ENCODE data around the gene GPR35. TPM values are rescaled to one million over a fixed set of nuclear protein-coding genes. Genes with fewer than 3 reads are reported as not detected.

Gene GPR35
- total and polyA plus RNA-seq, 2 of the 13 experiments (the other 11 are each of a cell fraction or from before 2014, with no cell fraction given): 27.1 to 44.2 TPM

DNA sequence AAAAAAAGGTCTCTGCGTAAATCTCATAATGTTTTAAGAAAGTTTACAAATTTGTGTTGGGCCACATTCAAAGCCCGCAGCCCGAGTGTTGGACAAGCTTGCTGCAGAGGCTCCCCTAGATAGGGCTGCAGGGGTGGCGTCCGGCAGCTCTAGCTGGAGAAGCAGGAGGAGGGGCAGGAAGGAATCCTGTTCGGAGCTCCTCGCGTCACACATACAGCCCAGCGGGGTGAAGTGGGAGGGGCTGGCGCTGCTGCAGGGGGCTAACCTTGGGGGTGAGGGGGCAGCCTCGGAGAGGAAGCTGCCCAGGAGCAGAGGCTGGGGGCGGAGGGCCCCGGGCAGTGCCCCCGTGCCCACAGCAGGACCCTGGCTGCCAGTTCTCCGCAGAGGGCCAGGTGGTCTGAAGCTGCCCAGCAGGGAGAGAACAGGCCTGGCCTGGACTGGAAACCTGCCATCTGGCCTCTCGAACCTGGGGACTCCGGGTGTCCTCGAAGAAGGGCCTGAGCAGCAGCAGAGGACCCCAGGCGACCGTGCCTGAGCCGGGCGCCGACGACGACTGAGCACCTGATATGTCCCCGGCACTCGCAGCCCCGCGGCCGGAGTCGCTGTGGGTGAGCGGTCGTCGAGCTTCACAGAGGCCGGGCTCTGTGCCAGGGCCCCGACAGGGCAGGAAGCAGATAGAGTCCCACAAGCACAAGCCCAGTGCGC lies 2.6 kb upstream of the GPR35 start:
- FAIRE-seq: no peak

DNA sequence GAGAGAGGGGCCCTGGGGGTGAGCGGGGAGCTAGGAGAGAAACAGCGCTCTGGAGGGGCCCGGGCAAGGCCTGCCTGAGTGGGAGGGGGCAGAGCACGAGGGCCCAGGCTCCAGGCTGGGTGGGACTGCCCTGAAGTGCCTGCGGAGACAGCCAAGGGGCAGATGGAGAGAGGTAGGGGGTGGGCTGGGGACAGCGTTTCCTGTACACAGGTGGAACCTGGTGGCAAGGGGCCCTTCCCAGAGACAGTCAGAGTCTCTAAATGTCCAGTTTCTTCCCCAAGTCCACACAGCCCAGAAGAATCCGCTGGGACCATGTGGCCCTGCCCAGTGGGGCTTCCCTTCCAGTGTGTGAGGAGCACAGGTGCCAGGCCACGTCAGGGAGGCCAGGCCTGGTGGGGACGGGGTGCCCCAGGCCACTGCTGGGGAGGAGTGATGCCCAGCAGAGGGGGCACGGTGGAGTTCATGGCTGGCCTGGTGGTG lies 1.7 kb upstream of the GPR35 start:
- Histone ChIP-seq H3K27me3 (ENCODE audit: control insufficient read depth in 1 of 2, insufficient read depth in 2 of 2, low read length in 2 of 2) (no peaks in the 10 kb centered on the region; a peak in 1 of 5 replicates), H3K9me3 (ENCODE audit: low read length) (no peaks in the 10 kb centered on the region), H3K9ac (ENCODE audit: insufficient read depth, low read depth, low read length) (no peak overlapping the region), H3K27ac (ENCODE audit: extremely low read length, insufficient read depth, low read length) (no peak overlapping the region), H3K36me3 (replicated peaks in 1 of 2; ENCODE audit: control insufficient read depth in 1 of 2, insufficient read depth in 2 of 2, low read length in 2 of 2) (peaks cover 11 to 19% of the 10 kb centered on the region in 2 experiments), H3K4me3 (replicated peaks in 1 of 3; ENCODE audit: insufficient read depth in 1 of 3, low read depth in 2 of 3, low read length in 3 of 3) (no peak overlapping the region), H3K4me2 (ENCODE audit: low read depth, low read length) (no peak overlapping the region), H4K20me1 (ENCODE audit: insufficient read depth, low read length) (no peaks in the 10 kb centered on the region), H3K4me1 (ENCODE audit: insufficient read depth, low read length) (peaks cover 41% of the 10 kb centered on the region), H2AFZ (ENCODE audit: low read length) (no peak overlapping the region), H3K79me2 (ENCODE audit: insufficient read depth, low read length) (no peaks in the 10 kb centered on the region)
- TF ChIP-seq HNRNPLL (IDR thresholded peaks at IDR 0.05; ENCODE audit: low read depth, low read length, poor library complexity, severe bottlenecking) (peak; percentile 9), SMYD3 (CRISPR knock-in tag; IDR thresholded peaks at IDR 0.05) (no peak), ZNF260 (CRISPR knock-in tag; IDR thresholded peaks at IDR 0.05; ENCODE audit: borderline replicate concordance, low read depth) (no peak), RBM22 (optimal IDR thresholded peaks at IDR 0.05; ENCODE audit: low read length) (peak; percentile 30), PHF20 (CRISPR knock-in tag; IDR thresholded peaks at IDR 0.05) (no peak), POLR2AphosphoS2 (IDR thresholded peaks at IDR 0.05; ENCODE audit: low read depth, low read length) (no peak)
- DNase-seq (ENCODE audit: low spot score): no peak
- no peak for FAIRE-seq
- no TSS peak for BruUV-seq (replicated peaks)
- POLR2A ChIA-PET: interaction anchor here (7.1 kb wide), 1 partner anchor 19 kb away, joined by 46 read pairs; no protein-coding TSS in a partner anchor
- no peak; the same call in 2 of the 3 replicates for ATAC-seq
- 78% methylated on average over 9 of the region's 10 CpGs for WGBS (ENCODE audit: low lambda C conversion rate)
- in situ Hi-C loops (cut with HindIII; ENCODE audit: extremely low pct_ligation_motif_present, low pct_unique_long_range_greater_than_20kb): no loop called here
- CTCF ChIA-PET (ENCODE audit: low intra/inter-chr PET ratio, low total read pairs): no interaction called here
- intact Hi-C loops (cut with micrococcal nuclease; ENCODE audit: unreplicated experiment): no loop called here

More for the DNA sequence above, 2.6 kb upstream of the GPR35 start:
- 73% methylated on average over 35 of the region's 37 CpGs for WGBS (ENCODE audit: low lambda C conversion rate)
- Histone ChIP-seq H2AFZ (ENCODE audit: low read length) (no peak overlapping the region), H3K27ac (ENCODE audit: extremely low read length, insufficient read depth, low read length) (no peak overlapping the region), H3K4me2 (ENCODE audit: low read depth, low read length) (no peak overlapping the region), H3K9ac (ENCODE audit: insufficient read depth, low read depth, low read length) (no peak overlapping the region), H3K79me2 (ENCODE audit: insufficient read depth, low read length) (no peaks in the 10 kb centered on the region), H3K4me1 (ENCODE audit: insufficient read depth, low read length) (peaks cover 32% of the 10 kb centered on the region), H3K36me3 (replicated peaks in 1 of 2; ENCODE audit: control insufficient read depth in 1 of 2, insufficient read depth in 2 of 2, low read length in 2 of 2) (peaks cover 13 to 24% of the 10 kb centered on the region in 2 experiments), H3K4me3 (replicated peaks in 1 of 3; ENCODE audit: insufficient read depth in 1 of 3, low read depth in 2 of 3, low read length in 3 of 3) (no peak overlapping the region), H3K9me3 (ENCODE audit: low read length) (peaks cover 3% of the 10 kb centered on the region; the same call in 1 of the 2 replicates), H3K27me3 (ENCODE audit: control insufficient read depth in 1 of 2, insufficient read depth in 2 of 2, low read length in 2 of 2) (no peaks in the 10 kb centered on the region; a peak in 1 of 5 replicates), H4K20me1 (ENCODE audit: insufficient read depth, low read length) (no peaks in the 10 kb centered on the region)
- CTCF ChIA-PET (ENCODE audit: low intra/inter-chr PET ratio, low total read pairs): no interaction called here
- DNase-seq (ENCODE audit: low spot score) (no peak), ATAC-seq (no peak)
- peak; percentile 46 for TF ChIP-seq AGO2 (optimal IDR thresholded peaks at IDR 0.05; ENCODE audit: low read depth, low read length)
- TF ChIP-seq ZNF678 (CRISPR knock-in tag; IDR thresholded peaks at IDR 0.05): no peak
- TF ChIP-seq HNRNPL (IDR thresholded peaks at IDR 0.05; ENCODE audit: low read depth, low read length): 0 out of 2 replicates have a peak, but pooled peaks have one; percentile 37
- intact Hi-C loops (cut with micrococcal nuclease; ENCODE audit: unreplicated experiment): no loop called here
- BruUV-seq (replicated peaks): no TSS peak
- POLR2A ChIA-PET: interaction anchor here (1.3 to 7.1 kb wide), 2 partner anchors 9 to 18 kb away, joined by 3 to 46 read pairs; no protein-coding TSS in a partner anchor
- in situ Hi-C loops (cut with HindIII; ENCODE audit: extremely low pct_ligation_motif_present, low pct_unique_long_range_greater_than_20kb): no loop called here
